Right ventricle myocardium superior (tissue), 1 donor: ENCODE data around the gene TUBGCP3. TPM values are rescaled to one million over a fixed set of nuclear protein-coding genes. Genes with fewer than 3 reads are reported as not detected.
A peak's percentile ranks its signal among the peaks of the same experiment; 100 is the strongest.

Experiments
- ATAC-seq: fragments of 200-7000 bp; cut with Tn5 transposase; one replicate; pipeline ENCODE4 v1.9.1; 2020; ENCODE audit warnings: mild to moderate bottlenecking; ENCODE audit not compliant: poor library complexity
- DNase-seq: peaks from one replicate; pipeline ENCODE4 v3.0.0-alpha.2; 2020
- intact Hi-C: fragments of 100-400 bp; cut with DNase I; formaldehyde crosslinking; loops from one replicate; pipeline ENCODE4 v1.11.2; 2022
- total RNA-seq: library from RNA; stranded (reverse); fragmentation: NEBNext Ultra II Directional; extraction: Animal tissue kit (Norgen Biotek cat#: 25700); gene quantifications from one replicate; pipeline ENCODE4 v1.2.1, GENCODE V29; 2021
- donor health status: DM: no; HTN: yes; CAD: no; lungs with severe emphysema.

TUBGCP3 gene
- total RNA-seq, 1 donor from 2014 or later, result 14.1 TPM

- intact Hi-C loops, result no loop called here
- ATAC-seq, result peak; percentile 72
- DNase-seq, result no peak
Observed at GRCh38 chr13:112619730-112620631, 32.0 kb upstream of the TUBGCP3 start.

- intact Hi-C loops, result no loop called here
- ATAC-seq (no peak), DNase-seq (no peak)
Observed at GRCh38 chr13:112618501-112618900, 30.5 kb upstream of the TUBGCP3 start.

- intact Hi-C loops, result no loop called here
- DNase-seq (no peak), ATAC-seq (no peak)
Observed at GRCh38 chr13:112617754-112618375, 29.9 kb upstream of the TUBGCP3 start.

- no peak for DNase-seq
- peak; percentile 57 for ATAC-seq
- intact Hi-C loops, result no loop called here
Observed at GRCh38 chr13:112616586-112617362, 28.8 kb upstream of the TUBGCP3 start.

DNA sequence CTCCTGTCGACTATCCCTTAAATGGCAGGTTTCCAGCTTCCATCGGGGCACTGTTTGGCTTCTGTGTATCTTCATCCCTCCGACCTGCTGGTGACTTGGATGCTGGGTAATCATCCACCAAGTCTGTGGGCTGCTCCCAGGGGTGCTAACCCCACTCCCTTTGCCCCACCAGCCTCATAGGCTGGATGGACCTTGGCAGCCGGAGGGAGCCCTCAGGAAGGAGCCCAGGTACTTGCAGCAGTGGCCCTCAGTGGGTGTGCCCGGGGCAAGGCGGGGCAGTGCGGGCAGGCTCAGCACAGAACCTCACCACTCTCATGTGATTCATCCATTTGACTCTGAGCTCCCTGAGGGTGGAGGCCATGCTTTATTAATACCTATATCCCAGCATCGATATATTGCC is 27.4 kb upstream of the TUBGCP3 start:
- intact Hi-C loops, result no loop called here
- DNase-seq (no peak), ATAC-seq (no peak)

DNA sequence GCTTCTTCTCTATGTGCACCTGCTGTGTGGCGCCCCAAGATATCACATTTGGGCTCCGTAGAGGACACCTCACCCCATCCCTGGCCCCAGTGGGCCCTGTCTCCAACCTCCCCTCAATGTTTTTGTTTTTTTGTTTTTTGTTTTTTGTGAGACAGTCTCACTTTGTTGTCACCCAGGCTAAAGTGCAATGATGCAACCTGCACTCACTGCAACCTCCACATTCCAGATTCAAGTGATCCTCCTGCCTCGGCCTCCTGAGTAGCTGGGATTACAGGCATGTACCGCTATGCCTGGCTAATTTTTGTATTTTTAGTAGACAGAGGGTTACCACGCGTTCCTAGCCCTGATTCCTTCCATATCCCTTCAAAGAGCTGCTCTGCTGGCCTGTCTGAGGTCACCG is 26.9 kb upstream of the TUBGCP3 start:
- ATAC-seq (no peak), DNase-seq (no peak)
- intact Hi-C loops, result no loop called here

- DNase-seq (no peak), ATAC-seq (no peak)
- intact Hi-C loops, result no loop called here
Observed at GRCh38 chr13:112608212-112608611, 20.3 kb upstream of the TUBGCP3 start.

- DNase-seq, result peak; percentile 96
- peak; percentile 100 for ATAC-seq
- intact Hi-C loops, result no loop called here
Observed at GRCh38 chr13:112606109-112607001, 18.4 kb upstream of the TUBGCP3 start.

- DNase-seq (no peak), ATAC-seq (no peak)
- intact Hi-C loops, result no loop called here
Observed at GRCh38 chr13:112605531-112605990, 17.6 kb upstream of the TUBGCP3 start.

DNA sequence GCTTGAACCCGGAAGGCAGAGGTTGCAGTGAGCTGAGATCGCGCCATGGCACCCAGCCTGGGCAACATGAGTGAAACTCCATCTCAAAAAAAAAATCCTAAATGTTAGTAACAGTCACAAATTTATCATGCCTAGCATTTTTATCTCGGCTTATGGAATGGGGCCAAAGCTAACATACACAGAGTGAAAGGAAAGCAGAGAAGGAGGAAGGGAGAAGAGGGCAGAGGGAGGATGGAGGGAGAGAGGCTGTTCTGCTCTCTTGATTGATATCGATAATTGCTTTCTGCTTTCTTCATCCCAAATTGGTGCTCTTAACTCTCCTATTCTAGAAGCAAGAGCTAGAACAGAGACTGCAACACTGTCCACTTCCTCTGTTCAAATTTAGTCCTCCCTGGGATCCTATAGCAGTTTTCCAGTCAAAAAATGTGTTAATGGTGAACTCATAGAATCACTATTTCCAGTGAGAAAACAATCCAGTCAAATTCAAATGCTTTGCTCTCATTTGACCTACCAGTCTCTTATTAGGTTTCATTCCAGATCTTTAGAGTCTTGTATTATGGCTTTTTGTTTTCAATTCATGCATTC is 15.8 kb upstream of the TUBGCP3 start:
- DNase-seq (no peak), ATAC-seq (no peak)
- intact Hi-C loops, result no loop called here

GRCh38 chr13:112602189-112602588 is 14.2 kb upstream of the TUBGCP3 start:
- ATAC-seq (no peak), DNase-seq (no peak)
- intact Hi-C loops, result no loop called here

GRCh38 chr13:112601371-112601770 is 13.4 kb upstream of the TUBGCP3 start:
- intact Hi-C loops, result no loop called here
- ATAC-seq (no peak), DNase-seq (no peak)

- intact Hi-C loops, result no loop called here
- ATAC-seq (no peak), DNase-seq (no peak)
Observed at GRCh38 chr13:112596235-112596634, 8.3 kb upstream of the TUBGCP3 start.

DNA sequence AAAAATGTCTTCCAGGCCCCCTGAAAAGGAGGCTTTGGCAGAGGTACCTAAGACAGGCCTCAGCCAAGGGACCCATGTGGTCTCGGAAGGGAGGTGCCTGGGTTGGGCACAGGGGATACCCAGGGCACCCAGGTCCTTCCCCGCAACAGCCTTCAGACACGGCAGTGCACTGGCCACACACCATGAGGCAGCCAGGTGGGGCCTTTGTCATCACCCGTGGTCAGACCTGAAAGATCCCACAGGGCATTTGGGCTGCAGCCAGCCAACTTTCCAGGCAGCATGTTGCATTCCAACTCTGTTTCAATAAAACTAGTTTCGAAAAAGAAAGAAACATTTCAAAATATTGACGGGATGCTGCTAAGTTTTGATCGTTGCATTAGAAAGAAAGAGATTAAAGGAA is 4.7 kb upstream of the TUBGCP3 start:
- intact Hi-C loops, result no loop called here
- DNase-seq (no peak), ATAC-seq (no peak)

DNA sequence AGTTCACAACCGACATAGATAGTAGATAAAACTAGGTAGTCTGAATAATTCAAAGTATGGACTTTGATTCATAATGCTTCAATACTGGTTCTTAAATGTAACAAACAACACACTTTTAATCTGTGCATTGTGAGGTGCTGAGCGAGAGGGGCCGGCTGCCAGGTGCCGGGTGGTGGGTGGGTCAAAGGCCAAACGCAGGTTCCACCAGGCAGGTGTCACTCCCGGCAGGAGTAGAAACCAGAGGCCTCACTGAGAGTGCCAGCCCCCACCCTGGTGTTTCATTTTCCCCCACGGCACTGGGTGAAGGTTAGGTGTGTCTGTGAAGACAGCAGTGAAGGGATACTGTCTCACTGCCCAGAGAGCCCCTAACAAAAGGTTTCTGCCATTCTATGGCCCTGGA is 4.2 kb upstream of the TUBGCP3 start:
- intact Hi-C loops, result no loop called here
- ATAC-seq (no peak), DNase-seq (no peak)

DNA sequence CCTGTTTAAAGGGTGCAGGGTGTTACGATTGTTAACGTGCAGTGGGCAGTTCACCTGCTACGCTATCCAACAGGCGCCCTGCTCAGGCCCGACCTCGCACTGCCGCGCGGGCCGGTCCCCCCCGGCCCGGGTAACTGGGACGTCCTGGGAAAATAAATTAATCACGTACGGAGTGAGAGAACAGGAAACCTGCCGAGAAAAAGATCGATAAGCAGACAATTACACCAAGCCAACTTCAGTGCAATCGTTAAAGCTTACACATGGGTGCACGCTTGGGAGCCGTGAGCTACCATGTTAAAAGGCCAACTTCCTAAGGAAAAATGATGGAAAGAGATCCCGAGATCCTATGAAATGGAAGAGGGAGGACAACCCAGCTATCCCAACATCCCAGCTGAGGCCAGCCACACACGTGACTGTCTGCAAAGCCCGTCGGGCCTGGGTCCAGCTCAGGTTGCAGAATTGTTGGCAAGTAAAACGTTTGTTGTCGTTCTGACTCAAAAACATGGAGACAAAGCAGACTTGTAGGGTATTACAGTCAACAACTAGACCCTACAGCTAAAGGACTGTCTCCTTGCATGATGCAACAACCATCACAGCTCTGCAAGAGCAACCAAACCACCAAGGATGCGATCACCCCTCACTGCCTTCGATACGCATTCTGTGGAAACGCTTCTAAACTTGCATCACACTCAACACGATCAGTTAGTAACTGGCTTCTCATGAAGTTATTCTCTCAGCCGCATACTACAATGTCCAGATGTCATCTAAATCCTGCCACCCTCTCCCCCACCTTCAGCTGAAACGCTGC is 741 bp upstream of the TUBGCP3 start:
- ATAC-seq (no peak), DNase-seq (no peak)
- intact Hi-C loops, result no loop called here

DNA sequence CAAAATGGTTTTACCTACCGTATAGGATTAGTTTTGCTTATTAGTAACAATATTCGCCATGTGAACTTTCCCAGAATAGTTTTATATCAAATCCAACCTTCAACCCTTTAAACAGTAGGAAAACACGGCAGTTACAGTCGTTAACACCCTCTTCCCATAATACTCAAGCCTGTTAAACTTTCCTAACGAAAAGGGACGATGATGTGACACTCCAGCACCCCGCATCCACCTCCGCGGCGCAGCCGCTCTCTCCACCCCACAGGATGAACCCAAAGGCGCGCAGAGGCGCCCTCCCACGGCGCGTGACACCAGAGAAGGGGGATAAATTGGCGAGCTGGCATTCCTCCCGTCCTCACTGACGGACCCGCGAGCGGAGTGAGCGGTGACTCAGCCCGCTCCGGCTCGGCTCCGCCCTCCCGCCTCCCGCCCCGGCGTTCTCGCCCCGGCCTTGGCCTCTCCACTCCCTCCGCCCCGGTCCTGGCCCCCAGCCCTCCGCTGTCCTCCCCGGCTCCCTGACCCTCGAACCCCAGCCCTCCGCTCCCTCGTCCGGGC is 665 bp downstream of the TUBGCP3 start:
- peak; percentile 91 for DNase-seq
- peak; percentile 91 for ATAC-seq
- intact Hi-C loops, result no loop called here
